NK-92 treated with Interleukin-12 subunit alpha and Interleukin-12 subunit beta, amount 100 ng/mL, for 24 hours (cell line): ENCODE data around the gene SEMA5B.

Experiments used
- DNase-seq: peaks from one replicate; lab custom pipeline; 2025; lab: John Stamatoyannopoulos, UW

SEMA5B gene

GRCh38 chr3:123058505-123058904, 30.9 kb upstream of the SEMA5B start:
- DNase-seq = no peak

GRCh38 chr3:123055352-123055751, 27.8 kb upstream of the SEMA5B start:
- DNase-seq = no peak

GRCh38 chr3:123054931-123055330, 27.4 kb upstream of the SEMA5B start:
- DNase-seq = peak; percentile 10

- no peak for DNase-seq
Measured at GRCh38 chr3:123054109-123054778, 26.7 kb upstream of the SEMA5B start.

DNA sequence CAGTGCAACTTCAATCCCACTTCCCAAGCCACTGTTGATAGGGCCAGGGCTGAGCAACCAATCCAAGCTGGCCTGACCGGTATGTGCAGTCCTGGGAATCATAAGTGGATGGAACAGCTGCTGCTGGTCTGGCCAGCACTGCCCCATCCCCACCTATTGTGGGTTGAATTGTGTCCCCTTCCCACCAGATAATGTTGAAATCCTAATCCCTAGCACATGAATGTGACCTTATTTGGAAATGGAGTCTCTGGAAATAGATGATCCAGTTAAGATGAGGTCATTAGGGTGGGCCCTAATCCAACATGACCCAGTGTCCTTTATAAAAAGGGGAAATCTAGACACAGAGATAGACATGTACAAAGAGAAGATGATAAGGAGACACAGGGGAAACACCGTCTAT, 25.5 kb upstream of the SEMA5B start:
- DNase-seq = no peak

- no peak for DNase-seq
Measured at GRCh38 chr3:123050666-123051065, 23.1 kb upstream of the SEMA5B start.

DNA sequence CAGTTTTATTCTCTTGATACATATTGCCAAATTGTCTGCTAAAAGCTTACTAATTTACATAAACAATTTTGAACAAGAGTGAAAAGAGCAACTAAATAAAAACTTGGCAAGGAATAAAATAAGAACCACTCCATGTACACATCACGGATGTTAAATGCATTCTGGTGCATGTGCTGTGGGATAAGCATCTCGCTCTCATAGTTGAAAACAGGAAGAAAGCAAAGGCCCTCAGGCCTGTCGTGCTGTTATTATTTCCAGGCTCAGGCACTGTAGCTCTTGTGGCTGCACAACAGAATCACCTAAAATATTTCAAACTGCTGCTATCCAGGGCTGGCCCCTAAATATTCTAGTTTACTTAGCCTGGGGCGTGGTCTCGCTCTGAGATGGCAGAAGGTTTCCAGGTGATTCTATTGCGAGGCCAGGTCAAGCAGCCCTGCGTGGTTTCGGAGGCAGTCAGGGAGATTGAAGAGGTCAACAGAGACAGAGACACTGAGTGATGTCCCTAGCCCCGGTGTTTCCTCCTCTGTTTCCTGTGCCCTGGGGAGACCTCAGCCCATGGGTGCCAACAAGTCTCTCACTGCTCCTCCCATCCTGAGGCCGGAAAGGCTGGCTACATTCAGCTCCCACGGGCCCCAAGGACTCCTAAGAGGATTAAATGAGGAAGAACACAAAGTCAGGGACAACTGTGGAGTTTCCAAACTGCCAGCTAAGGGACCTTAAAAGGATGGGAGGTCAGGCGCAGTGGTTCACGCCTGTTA, 21.1 kb upstream of the SEMA5B start:
- DNase-seq = no peak

DNA sequence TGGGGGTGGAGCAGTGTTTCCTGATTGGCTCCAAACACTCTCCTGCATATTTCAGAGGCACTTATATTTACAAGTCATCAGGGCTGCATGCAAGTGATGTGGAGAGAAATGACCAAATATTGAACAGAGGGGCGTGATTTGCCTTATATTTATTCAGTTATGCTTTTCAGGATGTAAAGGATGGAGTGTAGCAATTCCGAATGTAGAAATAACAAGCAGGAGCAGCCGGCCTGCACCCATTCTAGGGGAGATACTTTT, 19.4 kb upstream of the SEMA5B start:
- DNase-seq = no peak

- DNase-seq = no peak
Measured at GRCh38 chr3:123046262-123047061, 18.9 kb upstream of the SEMA5B start.

DNA sequence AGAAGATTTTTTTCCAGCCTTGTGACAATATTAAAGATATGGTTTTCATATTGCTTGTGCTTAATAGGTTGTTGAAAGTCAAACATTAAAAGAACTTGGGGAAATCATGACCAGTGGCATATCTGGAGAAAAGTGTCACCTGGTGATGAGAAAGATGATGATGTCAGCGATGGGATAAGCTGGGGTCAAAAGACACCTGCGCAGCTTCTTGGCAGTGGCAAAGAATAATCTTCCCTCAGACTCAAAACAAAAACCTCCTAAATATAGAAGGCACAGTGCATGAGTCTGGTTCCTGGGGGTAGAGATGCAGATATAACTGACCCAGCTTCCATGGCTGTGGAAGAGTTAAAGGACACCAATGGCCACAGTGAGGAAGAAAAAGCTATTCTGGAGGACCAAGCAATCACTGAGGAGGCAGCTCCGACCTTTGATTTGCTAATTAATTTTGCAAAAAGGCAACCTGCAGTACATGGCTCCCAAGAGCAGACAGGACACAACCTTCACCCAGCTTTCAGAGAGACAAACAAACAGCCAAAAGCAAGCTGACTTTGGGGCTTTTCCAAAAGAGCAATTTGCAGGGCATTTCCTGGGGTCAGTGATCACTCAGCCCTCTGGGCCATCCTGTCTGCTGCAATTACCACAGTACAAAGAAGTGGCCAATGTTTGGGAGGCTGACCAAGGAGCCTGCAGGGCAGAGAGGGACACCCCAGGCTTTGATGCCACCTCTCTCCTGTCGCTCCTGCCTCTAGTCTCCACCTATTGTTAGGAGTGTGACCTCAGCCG, 17.6 kb upstream of the SEMA5B start:
- DNase-seq = no peak

DNA sequence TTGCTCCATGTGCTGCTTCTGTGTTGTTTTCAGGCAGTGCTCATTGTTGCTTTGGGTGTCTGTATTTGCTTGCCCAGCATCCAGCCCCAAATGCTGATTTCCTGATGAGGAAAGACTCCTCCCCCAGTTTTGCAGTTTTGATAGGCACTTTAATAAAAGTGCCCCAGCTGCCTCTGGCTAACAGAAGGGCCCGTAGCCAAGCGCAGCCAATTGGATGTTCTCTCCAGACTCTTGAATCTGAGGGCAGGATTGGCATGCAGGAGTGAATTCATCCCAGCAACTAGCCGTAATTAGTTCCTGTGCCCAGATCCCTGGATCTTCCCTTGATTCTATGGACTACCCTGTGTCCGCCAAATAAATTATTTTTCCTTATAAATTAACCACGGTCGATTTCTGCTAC, 14.8 kb upstream of the SEMA5B start:
- DNase-seq = no peak

GRCh38 chr3:123039178-123039577, 11.6 kb upstream of the SEMA5B start:
- DNase-seq = no peak

DNA sequence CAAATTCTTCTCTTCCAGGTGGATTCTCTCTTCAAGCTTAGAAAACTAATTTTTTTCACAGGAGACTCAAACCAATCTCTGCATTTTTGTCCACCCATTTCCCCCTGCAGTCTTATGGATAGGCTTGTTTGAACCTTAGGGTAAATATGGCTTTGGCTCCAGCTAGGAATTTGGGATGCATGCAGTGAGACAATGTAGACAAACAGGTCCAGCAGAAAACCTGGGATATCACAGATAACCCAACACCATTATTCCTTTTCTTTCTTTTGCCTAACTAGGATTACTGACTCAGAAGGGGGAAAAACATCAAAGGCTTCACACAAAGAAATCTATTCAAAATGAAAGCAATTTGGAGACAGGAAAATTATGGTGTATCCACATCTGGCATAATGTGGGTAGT, 11.2 kb upstream of the SEMA5B start:
- no peak for DNase-seq

- no peak for DNase-seq
Measured at GRCh38 chr3:123037015-123037375, 9.4 kb upstream of the SEMA5B start.

DNA sequence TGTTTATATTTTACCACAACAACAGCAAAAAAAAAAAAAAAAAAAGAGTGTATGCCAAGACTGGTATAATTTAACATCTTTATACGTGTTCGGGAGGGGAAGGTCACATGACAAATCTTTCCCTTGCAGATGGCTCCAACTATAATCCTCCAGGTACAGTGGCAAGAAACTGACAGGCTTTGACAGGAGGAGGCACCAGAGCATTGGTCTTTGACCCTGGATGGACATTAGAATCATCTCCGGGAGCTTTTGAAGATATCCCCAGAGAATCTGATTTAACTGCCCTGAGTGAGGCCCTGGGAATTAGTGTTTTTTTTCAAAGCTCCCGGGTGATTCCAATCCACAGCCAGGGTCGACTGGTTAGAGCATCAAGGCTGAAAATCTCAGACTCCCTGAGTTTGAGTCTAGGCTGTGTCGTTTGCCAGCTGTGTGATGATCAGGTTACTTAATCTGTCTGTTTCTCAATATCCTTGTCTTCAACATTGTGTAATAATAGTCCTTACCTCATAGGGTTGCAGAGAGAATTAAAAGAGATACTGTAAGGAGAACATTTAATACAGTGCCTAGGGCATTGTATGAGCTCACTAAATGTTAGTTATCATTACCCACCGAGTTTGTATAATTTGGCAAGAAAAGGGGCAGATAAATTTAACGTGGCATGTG, 8.9 kb upstream of the SEMA5B start:
- no peak for DNase-seq

DNA sequence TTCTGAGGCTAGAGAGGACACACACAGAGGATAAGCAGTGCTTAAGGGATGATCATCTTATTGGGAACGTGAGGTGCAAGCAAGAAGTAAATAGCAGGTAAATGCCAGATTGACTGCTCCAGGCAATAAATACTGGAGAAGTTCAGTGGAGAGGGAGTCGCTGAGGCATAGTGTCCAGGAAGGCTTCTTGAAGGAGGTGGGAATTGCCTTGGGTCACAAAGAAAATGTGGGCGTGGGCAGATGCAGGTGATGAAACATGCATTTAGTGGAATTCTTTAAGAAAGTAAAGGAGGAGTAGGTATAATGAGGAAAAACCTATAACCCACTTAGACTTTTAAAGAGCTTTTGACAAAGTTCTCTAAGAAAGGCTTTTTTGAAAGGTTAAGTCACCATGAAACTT, 7.4 kb upstream of the SEMA5B start:
- no peak for DNase-seq

GRCh38 chr3:123034120-123034519, 6.6 kb upstream of the SEMA5B start:
- DNase-seq = no peak

DNA sequence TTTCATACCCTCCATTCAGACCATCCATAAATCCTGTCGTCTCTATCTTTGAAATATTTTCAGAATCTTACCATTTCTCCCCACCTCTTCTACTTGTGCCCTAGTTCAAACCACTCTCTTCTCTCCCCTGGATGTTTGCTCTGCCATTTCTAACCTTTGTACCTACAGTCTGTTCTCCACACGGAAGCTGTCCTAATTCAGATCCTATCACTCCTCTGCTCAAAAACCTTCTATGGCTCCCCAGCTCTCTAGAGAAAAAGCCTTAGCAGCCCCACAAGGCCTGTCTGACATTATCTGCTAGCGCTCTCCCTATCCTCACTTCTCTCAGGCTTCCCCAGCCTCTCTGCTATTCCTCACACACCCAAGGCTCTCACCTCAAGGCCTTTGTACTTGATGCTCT, 4.5 kb upstream of the SEMA5B start:
- no peak for DNase-seq

DNA sequence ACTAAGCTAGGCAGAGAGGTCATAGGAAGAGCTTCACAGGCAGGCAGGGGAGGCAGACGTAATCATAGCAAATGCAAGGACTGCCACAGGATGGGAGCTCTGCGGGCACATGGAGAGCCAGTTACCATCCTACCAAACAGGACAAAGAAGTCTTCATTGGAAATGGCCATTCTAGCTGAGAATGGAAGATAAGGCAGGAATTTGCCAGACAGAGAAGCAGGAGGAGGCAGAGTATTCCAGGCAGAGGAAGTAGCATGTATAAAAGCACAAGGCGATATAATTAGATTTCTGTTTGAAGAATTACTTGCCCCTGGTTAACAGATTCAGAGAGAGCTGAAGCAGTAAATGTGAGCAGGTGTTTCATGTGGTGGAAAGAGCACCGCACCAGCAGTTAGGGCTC, 3.5 kb upstream of the SEMA5B start:
- no peak for DNase-seq

GRCh38 chr3:123028233-123028828, 768 bp upstream of the SEMA5B start:
- DNase-seq = no peak

- DNase-seq = no peak
Measured at GRCh38 chr3:123026565-123027291, 835 bp downstream of the SEMA5B start.
